ENCODE measurements around the gene FOXS1.

GRCh38 chr20:31816221-31816620 is 29.2 kb downstream of the FOXS1 start:
- TF ChIP-seq FOXJ3 (CRISPR knock-in tag; IDR thresholded peaks at IDR 0.05), result no peak
- no peak for TF ChIP-seq TEAD4 (IDR thresholded peaks at IDR 0.05; ENCODE audit: borderline replicate concordance, insufficient read depth)
- no peak for TF ChIP-seq SMC3 (IDR thresholded peaks at IDR 0.05; ENCODE audit: low read depth, low read length)
- TF ChIP-seq CTCF (IDR thresholded peaks at IDR 0.05), result no peak
- TF ChIP-seq EZH2phosphoT487 (IDR thresholded peaks at IDR 0.05; ENCODE audit: borderline replicate concordance, low read depth), result no peak
- no peak for TF ChIP-seq EP300 (IDR thresholded peaks at IDR 0.05; ENCODE audit: borderline replicate concordance in 1 of 2, low read depth in 1 of 2, low read length in 1 of 2)
- TF ChIP-seq ZBTB33 (IDR thresholded peaks at IDR 0.05; ENCODE audit: borderline replicate concordance, low read depth), result no peak
- TF ChIP-seq POLR2AphosphoS5 (IDR thresholded peaks at IDR 0.05; ENCODE audit: low read depth, low read length), result no peak
- TF ChIP-seq RAD21 (IDR thresholded peaks at IDR 0.05; ENCODE audit: low read length), result no peak
- no peak for TF ChIP-seq MAX (IDR thresholded peaks at IDR 0.05; ENCODE audit: low read depth)
- no peak for TF ChIP-seq REST (IDR thresholded peaks at IDR 0.05; ENCODE audit: low read depth, low read length)
